Skeletal muscle tissue (tissue), 4 donors: ENCODE results near the gene PHACTR2. TPM values are rescaled to one million over a fixed set of nuclear protein-coding genes. Genes with fewer than 3 reads are reported as not detected.
"Not testable (repeated sequence)": the region's sequence is repeated elsewhere in the genome, so short reads cannot be mapped to it uniquely, and the experiment has no call there.

ENCODE experiments used
- H3K27ac ChIP-seq: one replicate; pipeline ENCODE4 v1.7.0; 2013; ENCODE audit warnings: mild to moderate bottlenecking, low read depth, low read length, inconsistent platforms
- H3K27me3 ChIP-seq, 3 donors: one replicate each; pipeline ENCODE4 v1.7.0; 2013; ENCODE audit warnings: low read length in 3 of 3; ENCODE audit not compliant: control insufficient read depth in 3 of 3, insufficient read depth in 3 of 3
- H3K36me3 ChIP-seq, 3 donors: one replicate each; pipeline ENCODE4 v1.7.0; 2013; ENCODE audit warnings: low read length in 3 of 3; ENCODE audit not compliant: control insufficient read depth in 3 of 3, insufficient read depth in 3 of 3
- H3K4me1 ChIP-seq, 3 donors: one replicate each; pipeline ENCODE4 v1.7.0; 2013; ENCODE audit warnings: low read length in 3 of 3, mild to moderate bottlenecking in 3 of 3; ENCODE audit not compliant: control insufficient read depth in 3 of 3, insufficient read depth in 3 of 3
- H3K4me3 ChIP-seq, 3 donors: one replicate each; pipeline ENCODE4 v1.7.0; 2013; ENCODE audit warnings: low read length in 3 of 3
- H3K9ac ChIP-seq, 3 donors: one replicate each; pipeline ENCODE4 v1.7.0; 2013; ENCODE audit warnings: low read length in 3 of 3, mild to moderate bottlenecking in 3 of 3, moderate library complexity in 2 of 3, low read depth in 1 of 3
- H3K9me3 ChIP-seq, 3 donors: one replicate each; pipeline ENCODE4 v1.7.0; 2013; ENCODE audit warnings: low read length in 3 of 3; ENCODE audit not compliant: control insufficient read depth in 3 of 3
- total RNA-seq: library from RNA; depleted of rRNA; stranded (reverse); fragments of >200 nt; gene quantifications from one replicate; pipeline ENCODE4 v1.2.3, GENCODE V29; 2014
- donor health status: Osteomylitis.

The PHACTR2 gene
- total RNA-seq, 1 donor from 2014 or later = 38.1 TPM

DNA sequence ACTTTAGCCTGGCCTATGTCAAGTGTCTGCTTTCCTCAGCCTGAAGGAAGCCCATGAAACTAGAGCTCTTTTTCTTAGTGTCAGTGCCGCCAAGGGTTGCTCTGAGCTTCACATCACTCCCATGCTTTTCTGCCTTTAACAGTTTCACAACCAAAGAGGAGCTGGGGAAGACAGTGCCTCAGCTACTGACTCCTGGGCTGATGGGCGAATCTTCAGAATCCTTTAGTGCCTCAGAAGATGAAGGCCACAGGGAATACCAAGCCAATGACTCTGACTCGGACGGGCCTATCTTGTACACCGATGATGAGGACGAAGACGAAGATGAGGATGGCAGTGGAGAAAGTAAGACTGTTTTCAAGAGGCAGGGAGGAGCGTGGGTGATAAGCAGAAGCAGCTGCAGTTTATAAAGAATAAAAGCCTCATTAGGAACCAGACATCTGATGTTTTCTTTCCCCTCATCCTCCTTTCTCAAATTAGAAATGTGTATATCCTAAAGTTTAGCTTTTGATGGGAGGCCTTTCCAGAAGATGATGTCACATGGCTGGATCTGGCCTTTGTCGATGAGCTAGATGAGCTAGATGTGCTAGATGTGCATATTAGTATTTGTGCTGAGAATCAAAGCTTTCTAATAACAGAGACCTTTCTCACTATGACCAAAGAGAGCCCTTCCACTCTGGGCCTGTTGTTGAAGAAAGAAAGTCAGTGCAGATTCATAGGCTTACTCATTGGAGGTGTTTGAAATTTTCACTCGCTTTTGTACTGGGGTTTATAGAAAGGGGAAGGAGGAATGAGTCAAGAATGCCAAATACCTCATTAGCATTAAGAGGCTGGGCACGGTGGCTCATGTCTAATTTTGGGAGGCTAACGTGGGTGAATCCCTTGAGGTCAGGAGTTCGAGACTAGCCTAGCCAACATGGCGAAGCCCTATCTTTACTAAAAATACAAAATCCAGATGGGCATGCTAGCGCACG is 94.6 kb downstream of the PHACTR2 start:
- peaks cover 5 to 25% (median 13%) of the 10 kb centered on the region in 3 donors for H3K4me1 ChIP-seq
- H3K36me3 ChIP-seq = peaks cover 6 to 18% (median 6%) of the 10 kb centered on the region in 3 donors
- no peak overlapping the region for H3K4me3 ChIP-seq
- H3K9ac ChIP-seq = no peak overlapping the region
- no peaks in the 10 kb centered on the region for H3K9me3 ChIP-seq
- H3K27ac ChIP-seq = no peak overlapping the region
- H3K27me3 ChIP-seq = no peaks in the 10 kb centered on the region

DNA sequence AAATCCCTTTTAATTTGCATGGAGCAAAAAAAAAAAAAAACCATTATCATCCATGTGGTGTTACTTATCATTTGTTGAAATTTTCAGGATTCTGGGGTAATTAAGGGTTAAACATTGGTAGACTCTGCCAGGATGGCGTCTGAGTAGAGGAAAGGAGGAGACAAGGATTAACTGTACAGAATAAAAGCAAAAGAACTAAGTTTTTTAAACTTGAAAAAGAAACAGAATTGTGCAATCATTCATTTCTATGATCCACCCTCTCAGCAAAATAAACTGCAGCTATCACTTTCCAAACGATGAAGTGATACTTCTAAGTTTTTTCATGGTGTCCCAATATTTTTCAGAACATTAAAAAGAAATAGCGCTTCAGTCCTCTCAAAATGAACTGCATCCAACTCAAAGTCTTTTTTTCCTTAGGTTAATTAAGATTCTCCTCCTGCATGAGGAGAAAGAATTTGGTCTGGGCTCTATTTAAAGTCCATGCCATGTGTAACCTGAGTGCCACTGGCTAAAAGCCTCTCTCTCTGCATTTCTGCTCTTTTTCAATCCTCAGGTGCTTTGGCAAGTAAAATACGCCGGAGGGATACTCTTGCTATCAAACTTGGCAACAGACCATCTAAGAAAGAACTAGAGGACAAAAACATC is 95.9 kb downstream of the PHACTR2 start:
- Histone ChIP-seq H3K4me3 (no peak overlapping the region), H3K9me3 (no peaks in the 10 kb centered on the region), H3K27me3 (no peaks in the 10 kb centered on the region), H3K36me3 (peaks cover 6 to 17% (median 6%) of the 10 kb centered on the region in 3 donors), H3K9ac (peak overlapping the region in 1 of 3 donors; percentile 25), H3K27ac (no peak overlapping the region), H3K4me1 (peaks cover 5 to 25% (median 13%) of the 10 kb centered on the region in 3 donors)

DNA sequence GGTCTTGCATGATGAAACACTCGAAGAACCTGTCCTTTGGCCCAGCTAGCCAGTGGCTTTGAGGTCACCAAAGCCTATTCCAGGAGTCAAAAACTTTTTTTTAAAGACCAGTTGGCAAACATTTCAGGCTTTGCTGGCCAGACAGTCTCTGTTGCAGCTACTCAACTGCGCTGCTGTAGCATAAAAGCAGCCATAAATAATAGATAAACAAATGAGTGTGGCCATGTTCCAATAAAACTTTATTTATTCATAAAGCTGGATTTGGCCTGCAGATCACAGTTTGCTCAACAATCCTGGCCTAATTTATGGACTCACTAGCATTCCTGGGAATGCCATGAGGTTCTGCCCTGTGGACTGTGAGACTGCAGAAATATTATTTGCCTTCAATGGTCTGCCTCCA is 96.6 kb downstream of the PHACTR2 start:
- Histone ChIP-seq H3K4me3 (no peak overlapping the region), H3K4me1 (peaks cover 5 to 25% (median 13%) of the 10 kb centered on the region in 3 donors), H3K9ac (no peak overlapping the region), H3K27me3 (no peaks in the 10 kb centered on the region), H3K9me3 (no peaks in the 10 kb centered on the region), H3K36me3 (peaks cover 6 to 17% (median 6%) of the 10 kb centered on the region in 3 donors), H3K27ac (no peak overlapping the region)

DNA sequence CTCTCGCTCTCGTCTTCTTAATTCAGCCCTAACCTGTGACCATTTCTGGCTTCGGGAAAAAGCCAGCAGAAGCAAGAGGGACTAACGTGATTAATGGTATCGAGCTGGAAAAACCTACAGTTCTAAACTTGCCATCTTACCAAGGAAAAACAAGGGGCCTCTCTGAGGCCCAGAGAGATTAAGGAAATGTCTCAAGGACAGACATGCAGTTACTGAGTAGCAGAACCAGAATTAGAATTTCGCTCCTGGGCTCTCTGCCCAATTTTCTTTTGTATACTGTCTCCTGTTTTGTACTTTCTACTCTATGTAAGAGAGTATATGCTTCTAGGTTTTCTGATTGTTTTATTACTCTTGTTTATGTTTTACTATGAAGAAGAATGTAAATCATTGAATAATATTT is 97.6 kb downstream of the PHACTR2 start:
- H3K9ac ChIP-seq = no peak overlapping the region
- peaks cover 5 to 25% (median 13%) of the 10 kb centered on the region in 3 donors for H3K4me1 ChIP-seq
- no peak overlapping the region for H3K4me3 ChIP-seq
- H3K9me3 ChIP-seq = no peaks in the 10 kb centered on the region
- peaks cover 6 to 20% (median 6%) of the 10 kb centered on the region in 3 donors for H3K36me3 ChIP-seq
- H3K27me3 ChIP-seq = no peaks in the 10 kb centered on the region
- H3K27ac ChIP-seq = no peak overlapping the region

DNA sequence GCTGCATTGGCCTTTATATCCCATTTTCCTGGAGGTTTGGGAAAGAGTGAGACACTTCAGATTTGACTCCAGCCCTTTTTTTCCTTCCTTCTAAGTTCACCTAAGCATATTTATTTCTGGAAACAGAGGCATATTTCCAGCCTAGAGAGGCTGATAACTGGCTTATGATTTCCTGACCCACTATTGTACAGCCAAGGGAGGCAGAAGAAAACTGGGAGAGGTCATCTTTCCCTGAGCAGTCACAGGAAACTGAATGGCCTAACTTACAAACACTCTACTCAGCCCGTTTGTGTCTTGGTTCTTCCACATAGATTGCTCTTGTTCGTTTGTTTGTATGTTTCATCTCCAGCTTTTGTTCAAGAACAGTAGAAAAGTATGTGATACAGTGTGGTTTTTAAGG is 101.2 kb downstream of the PHACTR2 start:
- Histone ChIP-seq H3K4me1 (peaks cover 3 to 14% (median 5%) of the 10 kb centered on the region in 3 donors), H3K27me3 (no peaks in the 10 kb centered on the region), H3K36me3 (peaks cover 6 to 18% (median 7%) of the 10 kb centered on the region in 3 donors), H3K9ac (no peak overlapping the region), H3K4me3 (no peak overlapping the region), H3K27ac (no peak overlapping the region), H3K9me3 (no peaks in the 10 kb centered on the region)

DNA sequence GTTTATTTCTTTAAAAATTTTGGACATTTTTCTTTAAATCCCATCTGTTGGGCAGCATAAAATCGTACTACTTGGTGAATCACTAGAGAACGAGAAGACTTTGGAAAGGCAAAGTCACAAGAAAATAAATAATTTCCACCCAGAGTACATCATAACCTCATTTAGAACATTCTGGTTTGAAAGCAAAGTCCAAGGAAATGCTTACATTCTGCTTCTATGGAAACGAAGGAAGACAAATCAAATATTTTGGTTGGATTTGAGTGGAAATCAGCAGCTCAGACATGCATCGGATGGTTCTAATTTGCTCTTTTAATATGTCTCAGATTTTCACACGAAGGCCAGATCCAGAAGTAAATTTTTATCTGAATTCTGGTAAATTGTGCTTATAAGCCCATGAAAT is 104.7 kb downstream of the PHACTR2 start:
- H3K4me3 ChIP-seq = no peak overlapping the region
- H3K27me3 ChIP-seq = no peaks in the 10 kb centered on the region
- no peak overlapping the region for H3K27ac ChIP-seq
- no peaks in the 10 kb centered on the region for H3K4me1 ChIP-seq
- H3K9ac ChIP-seq = no peak overlapping the region
- H3K36me3 ChIP-seq = peaks cover 0 to 17% (median 7%) of the 10 kb centered on the region in 3 donors
- no peaks in the 10 kb centered on the region for H3K9me3 ChIP-seq

DNA sequence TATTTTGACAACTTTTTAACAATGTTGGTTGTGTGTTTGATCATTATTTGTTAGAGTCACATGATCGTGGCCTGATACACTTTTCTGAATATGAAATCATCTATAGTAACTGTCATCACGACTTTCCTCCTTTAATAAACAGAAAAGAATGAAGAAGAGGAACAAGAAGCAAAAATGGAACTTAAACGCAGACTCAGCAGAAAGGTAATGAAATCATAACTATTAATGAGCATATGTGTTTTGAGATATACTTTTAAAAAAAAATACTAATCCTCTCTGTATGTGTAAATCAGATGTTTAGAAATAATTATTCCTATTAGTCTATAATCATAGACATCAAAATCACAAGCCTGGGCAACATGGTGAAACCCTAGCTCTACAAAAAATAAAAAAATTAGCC is 105.3 kb downstream of the PHACTR2 start:
- Histone ChIP-seq H3K4me3 (no peak overlapping the region), H3K9ac (no peak overlapping the region), H3K4me1 (no peaks in the 10 kb centered on the region), H3K27me3 (no peaks in the 10 kb centered on the region), H3K27ac (no peak overlapping the region), H3K9me3 (no peaks in the 10 kb centered on the region), H3K36me3 (peaks cover 0 to 11% (median 7%) of the 10 kb centered on the region in 3 donors)

DNA sequence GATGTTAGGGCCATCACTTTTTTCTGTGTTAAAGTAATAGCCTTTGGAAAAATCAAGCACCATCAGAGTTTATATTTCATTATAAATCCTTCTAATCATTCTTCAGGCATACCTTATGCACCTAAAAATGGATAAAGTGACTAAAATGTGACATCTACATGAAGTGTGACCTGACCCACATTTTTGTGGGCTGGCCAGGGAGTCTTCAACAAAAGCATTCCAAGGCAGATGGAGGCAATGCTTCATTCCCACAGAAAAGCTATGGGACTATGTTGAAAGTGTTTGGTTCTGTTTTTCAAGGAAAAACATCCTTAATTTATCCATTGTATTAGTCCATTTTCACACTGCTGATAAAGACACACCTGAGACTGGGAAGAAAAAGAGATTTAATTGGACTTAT is 106.6 kb downstream of the PHACTR2 start:
- Histone ChIP-seq H3K27me3 (no peaks in the 10 kb centered on the region), H3K36me3 (peaks cover 7 to 17% (median 12%) of the 10 kb centered on the region in 3 donors), H3K9ac (no peak overlapping the region), H3K4me3 (no peak overlapping the region), H3K9me3 (no peaks in the 10 kb centered on the region), H3K4me1 (no peaks in the 10 kb centered on the region), H3K27ac (no peak overlapping the region)

DNA sequence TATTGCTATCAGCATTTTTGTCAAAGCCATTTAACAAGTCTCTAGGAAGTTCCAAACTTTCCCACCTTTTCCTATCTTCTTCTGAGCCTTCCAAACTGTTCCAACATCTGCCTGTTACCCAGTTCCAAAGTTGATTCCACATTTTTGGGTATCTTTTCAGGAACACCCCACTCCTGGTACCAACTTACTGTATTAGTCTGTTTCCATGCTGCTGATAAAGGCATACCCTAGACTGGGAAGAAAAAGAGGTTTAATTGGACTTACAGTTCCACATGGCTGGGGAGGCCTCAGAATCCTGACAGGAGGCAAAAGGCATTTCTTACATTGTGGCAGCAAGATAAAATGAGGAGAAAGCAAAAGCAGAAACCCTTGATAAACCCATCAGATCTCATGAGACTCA is 108.6 kb downstream of the PHACTR2 start:
- H3K27me3 ChIP-seq, H3K27ac ChIP-seq, H3K9me3 ChIP-seq, H3K4me1 ChIP-seq, H3K9ac ChIP-seq, H3K4me3 ChIP-seq: not testable (repeated sequence)
- H3K36me3 ChIP-seq = peaks cover 10 to 19% (median 18%) of the 10 kb centered on the region in 3 donors
